Ishikawa (cell line): ENCODE results near the gene FBLIM1.
A peak's percentile ranks its signal among the peaks of the same experiment; 100 is the strongest.

Experiments
- NFIC ChIP-seq: IDR thresholded peaks from 2 replicates; pipeline ENCODE4 v1.6.1; 2012
- RAD21 ChIP-seq: IDR thresholded peaks from 2 replicates; pipeline ENCODE4 v1.6.1; 2012; ENCODE audit warnings: low read depth
- TCF12 ChIP-seq: IDR thresholded peaks from 2 replicates; pipeline ENCODE4 v1.6.1; 2012; ENCODE audit warnings: low read depth
- YY1 ChIP-seq: IDR thresholded peaks from 2 replicates; pipeline ENCODE4 v1.6.1; 2012; ENCODE audit warnings: low read depth
- ZBTB7A ChIP-seq: IDR thresholded peaks from 2 replicates; pipeline ENCODE4 v1.6.1; 2012; ENCODE audit warnings: low read depth
- TF ChIP-seq, protein P1 (sequence below): IDR thresholded peaks from 2 replicates; pipeline ENCODE4 v1.6.1; 2012
- TF ChIP-seq, protein P2 (sequence below): IDR thresholded peaks from 2 replicates; pipeline ENCODE4 v1.6.1; 2012; ENCODE audit warnings: low read depth, mild to moderate bottlenecking
- TF ChIP-seq, protein P3 (sequence below): IDR thresholded peaks from 2 replicates; pipeline ENCODE4 v1.6.1; 2012

DNA sequence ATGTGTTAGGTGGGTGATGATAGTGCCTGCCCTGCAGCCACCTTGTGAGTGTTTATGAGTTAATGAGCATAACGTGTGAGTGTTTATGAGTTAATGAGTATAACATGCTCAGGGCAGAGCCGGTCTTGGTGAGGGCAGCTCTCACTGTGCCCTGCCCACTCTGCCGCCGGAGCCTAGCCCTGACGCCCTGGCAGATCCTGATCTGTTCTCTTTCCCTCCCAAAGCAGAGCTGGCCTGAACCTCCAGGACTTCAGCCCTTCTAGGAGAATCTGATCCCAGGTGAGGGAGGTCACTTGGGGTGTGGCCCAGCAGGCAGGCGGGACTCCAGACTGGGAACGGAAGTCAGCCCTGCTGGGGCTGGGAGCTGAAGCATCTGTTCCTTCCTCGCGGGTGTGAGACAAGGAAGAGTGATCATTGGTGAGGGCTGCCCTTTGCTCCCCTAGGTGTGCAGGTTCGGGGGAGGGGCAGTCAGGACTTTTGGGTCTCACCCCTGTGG lies 5.7 kb downstream of the FBLIM1 start:
- TF ChIP-seq, protein P1, sequence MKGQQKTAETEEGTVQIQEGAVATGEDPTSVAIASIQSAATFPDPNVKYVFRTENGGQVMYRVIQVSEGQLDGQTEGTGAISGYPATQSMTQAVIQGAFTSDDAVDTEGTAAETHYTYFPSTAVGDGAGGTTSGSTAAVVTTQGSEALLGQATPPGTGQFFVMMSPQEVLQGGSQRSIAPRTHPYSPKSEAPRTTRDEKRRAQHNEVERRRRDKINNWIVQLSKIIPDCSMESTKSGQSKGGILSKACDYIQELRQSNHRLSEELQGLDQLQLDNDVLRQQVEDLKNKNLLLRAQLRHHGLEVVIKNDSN = no peak
- no peak for TF ChIP-seq NFIC
- no peak for TF ChIP-seq YY1
- TF ChIP-seq RAD21 = no peak
- TF ChIP-seq TCF12 = no peak; the same call in 1 of the 2 replicates
- TF ChIP-seq, protein P2, sequence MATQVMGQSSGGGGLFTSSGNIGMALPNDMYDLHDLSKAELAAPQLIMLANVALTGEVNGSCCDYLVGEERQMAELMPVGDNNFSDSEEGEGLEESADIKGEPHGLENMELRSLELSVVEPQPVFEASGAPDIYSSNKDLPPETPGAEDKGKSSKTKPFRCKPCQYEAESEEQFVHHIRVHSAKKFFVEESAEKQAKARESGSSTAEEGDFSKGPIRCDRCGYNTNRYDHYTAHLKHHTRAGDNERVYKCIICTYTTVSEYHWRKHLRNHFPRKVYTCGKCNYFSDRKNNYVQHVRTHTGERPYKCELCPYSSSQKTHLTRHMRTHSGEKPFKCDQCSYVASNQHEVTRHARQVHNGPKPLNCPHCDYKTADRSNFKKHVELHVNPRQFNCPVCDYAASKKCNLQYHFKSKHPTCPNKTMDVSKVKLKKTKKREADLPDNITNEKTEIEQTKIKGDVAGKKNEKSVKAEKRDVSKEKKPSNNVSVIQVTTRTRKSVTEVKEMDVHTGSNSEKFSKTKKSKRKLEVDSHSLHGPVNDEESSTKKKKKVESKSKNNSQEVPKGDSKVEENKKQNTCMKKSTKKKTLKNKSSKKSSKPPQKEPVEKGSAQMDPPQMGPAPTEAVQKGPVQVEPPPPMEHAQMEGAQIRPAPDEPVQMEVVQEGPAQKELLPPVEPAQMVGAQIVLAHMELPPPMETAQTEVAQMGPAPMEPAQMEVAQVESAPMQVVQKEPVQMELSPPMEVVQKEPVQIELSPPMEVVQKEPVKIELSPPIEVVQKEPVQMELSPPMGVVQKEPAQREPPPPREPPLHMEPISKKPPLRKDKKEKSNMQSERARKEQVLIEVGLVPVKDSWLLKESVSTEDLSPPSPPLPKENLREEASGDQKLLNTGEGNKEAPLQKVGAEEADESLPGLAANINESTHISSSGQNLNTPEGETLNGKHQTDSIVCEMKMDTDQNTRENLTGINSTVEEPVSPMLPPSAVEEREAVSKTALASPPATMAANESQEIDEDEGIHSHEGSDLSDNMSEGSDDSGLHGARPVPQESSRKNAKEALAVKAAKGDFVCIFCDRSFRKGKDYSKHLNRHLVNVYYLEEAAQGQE = no peak
- TF ChIP-seq, protein P3, sequence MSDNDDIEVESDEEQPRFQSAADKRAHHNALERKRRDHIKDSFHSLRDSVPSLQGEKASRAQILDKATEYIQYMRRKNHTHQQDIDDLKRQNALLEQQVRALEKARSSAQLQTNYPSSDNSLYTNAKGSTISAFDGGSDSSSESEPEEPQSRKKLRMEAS = peak; percentile 16; the same call in 1 of the 2 replicates
- TF ChIP-seq ZBTB7A = 0 out of 2 replicates have a peak, but pooled peaks have one; percentile 45
